GM19240 (cell line): ENCODE measurements around the gene HOXD10.

ENCODE experiments used
- DNase-seq: peaks from one replicate; pipeline ENCODE4 v3.0.0; 2011; ENCODE audit warnings: low spot score; ENCODE audit not compliant: insufficient read length

Gene HOXD10

GRCh38 chr2:176115883-176116813 lies at the start of gene HOXD10:
Gene HOXD10, plus strand, starts transcription at chr2:176116778. Its CDS starts 56 bp downstream, at chr2:176116834.
- DNase-seq, result no peak

DNA sequence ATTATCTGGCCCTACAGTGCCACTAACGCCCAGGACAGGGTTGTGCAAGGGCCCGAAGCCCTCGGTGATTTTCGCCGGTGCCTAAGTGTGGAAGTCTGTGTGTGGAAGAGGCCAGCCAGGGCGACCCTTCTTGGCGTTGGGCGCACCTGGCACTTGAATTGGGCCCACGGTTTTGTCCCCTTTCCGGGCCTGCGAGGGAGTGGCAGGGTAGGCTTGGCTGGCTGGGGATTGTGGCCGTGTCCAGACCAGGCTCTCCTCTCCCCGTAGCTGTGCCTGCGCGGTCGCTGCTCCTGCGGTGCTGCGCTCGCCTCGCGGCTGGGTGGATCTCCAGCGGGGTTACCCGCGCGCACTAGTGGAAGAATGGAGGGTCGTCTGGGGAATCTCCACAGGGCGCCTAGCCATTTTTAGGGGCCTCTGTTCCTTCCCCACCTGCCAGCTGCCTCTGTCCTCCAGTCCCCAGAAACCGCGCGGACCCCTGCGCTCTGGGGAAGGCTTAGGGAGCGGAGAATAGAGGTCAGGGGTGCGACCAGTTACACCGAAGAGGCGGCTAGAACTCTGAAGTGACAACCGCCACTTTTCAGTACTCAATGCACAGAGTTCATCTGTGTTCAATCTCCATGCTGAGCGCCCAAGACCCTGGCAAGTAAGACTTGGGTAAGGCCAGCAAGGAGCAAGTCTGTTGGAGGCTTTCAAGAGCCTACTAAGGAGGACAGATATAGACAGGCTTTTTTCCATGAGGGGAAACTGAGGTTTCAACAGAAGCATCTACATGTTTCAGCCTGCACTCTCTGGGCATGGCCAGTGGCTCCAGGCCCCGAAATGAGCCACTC lies 48.8 kb upstream of the HOXD10 start:
- no peak for DNase-seq

DNA sequence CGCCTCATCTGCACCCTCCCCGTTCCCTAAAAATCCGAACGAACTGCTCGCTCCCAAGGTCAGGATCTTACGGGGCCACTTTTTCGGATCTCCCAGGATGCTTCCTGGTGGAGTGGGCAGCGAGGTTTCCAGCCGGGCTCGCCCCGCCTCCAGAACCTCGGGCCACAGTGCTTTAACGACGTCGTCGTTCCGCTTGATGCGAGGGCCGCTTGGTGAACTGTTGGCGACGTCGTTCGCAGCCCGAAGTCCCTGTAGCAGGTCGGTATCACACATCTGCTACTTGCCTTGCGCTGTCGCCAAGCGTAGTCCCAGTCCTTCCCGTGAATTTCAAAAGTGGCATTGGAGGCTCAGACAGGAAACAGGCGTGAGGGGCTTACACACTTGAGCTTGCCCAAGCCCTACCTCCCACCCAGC lies 48.2 kb upstream of the HOXD10 start:
- DNase-seq, result no peak

DNA sequence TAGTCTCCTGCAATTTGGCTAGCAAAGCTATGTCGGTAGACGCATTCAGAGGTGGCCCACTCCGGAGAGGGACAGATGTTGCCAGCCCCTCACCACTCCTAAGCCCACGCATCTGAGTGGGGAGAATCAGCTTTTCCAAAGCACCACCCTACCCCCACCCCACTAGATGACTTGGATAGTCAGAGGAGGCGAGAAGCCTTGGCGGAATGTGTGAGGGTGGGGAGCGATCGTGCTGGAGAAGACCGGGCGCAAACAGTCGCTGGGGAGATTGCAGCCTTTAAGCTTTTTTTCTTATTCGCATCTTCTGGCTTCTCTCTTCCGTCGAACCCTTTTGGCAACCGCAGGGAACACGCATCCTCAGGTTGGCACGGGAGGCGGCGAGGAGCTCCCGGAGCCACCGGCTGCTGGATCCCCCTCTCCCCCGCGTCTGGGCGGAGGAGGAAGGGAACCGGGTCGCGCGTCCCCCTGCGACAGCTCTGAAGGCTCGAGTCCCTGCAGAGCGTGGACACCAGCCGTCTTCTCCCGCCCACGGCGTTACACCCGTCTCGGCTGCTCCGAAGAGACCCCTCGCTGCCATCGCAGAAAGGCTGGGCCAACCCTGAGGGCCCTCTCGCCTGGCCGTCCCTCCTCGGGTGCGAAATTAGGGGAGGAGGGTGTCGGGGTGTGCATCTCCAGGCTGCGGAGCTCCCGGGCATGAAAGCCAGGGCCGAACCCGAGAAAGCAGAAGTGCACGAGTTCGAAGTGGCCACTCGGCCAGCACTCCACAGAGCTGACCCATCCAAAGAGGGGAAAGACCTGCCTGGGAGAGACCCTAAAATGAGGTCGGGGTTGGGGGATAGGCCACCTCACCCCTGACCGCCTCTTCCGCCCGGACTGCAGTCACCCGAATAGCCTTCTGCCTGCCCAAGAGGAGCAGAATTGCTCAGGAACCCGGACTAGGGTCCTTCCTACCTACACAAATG lies 45.0 kb upstream of the HOXD10 start:
- no peak for DNase-seq

DNA sequence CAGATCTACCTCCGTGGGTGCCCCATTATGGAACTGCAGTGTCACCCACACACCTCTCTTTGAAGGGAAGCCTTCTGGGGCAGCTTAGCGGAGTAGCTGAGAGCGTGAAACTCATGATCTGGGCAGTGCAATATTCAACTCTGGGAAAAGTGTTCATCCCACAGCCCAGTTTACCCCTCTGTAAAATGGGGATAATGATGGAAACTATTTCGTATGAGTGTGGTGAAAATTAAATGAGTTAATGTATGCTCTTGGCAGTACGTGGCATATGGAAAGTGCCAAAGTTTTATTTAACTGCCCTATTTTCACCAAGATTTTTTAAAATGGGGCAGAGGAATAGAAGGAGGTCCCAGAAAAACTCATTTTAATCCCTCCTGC lies 44.3 kb upstream of the HOXD10 start:
- DNase-seq, result no peak

DNA sequence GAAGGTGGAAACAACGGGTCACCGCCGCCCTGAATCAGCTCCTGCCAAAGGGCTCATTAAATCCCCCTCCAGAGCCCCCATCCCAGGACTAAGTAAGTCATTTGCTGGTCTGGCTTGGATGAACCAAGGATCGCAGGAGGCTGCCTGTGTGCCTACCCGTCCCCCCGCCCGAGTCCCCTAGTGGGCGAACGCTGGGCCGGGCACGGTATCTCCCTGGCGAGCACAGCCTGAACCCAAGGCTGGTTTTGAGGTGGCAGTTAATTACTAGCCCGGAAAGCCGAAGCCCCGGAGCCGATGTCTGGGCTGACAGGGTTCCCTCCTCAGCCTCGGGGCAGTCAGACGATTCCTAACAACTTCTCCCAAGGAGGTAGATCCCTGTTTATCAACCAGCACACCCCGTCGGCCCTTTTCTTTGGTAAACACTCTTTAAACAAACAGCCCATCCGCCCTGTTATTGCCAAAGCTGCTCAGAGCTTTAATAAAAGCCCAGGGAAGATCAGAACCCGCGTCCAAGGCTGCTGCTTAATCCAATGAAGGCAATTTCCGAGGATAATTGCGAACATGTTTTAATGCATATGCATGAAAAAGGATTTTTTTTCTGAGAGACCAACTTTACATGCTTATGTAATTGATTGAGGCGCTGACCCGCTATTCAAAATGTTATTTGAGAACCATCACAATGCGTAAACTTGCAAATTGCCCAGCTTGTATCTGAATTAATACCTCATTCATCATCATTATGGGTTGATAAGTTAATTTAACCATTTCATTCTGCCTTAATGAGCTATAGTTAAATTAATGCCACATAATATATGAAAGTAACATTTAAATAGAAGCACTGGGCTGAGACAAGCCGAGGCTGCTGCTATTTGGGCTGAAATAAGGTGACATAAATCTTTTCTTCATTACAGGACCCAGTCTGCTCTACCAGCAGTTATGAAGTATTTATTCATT lies 43.4 kb upstream of the HOXD10 start:
- no peak for DNase-seq

DNA sequence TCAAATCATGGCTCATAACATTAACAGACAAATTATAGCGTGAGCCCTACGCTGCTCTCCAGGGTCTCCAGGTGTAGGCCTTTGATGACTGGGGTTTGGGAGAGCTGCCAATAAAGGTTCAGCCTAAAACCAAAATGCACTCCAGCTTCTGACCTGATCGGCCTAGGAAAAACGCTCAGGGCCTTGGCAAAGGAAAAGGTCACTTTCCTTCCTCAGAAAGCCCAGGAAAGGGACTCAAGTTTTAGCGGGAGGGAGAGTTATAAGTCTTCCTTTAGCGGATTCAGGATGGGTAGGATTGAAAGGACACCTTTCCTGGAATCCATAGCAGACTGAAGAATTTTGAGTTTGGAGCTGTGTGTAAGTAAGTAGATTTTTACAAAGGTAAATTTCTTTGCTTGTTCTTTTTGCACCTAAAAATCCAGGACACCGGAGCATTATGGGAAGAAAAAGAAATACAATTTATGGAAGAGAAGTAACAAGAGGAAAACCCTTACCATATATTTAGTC lies 41.6 kb upstream of the HOXD10 start:
- no peak for DNase-seq

GRCh38 chr2:176075481-176075880 lies 41.1 kb upstream of the HOXD10 start:
- DNase-seq, result no peak

GRCh38 chr2:176076063-176076462 lies 40.5 kb upstream of the HOXD10 start:
- DNase-seq, result no peak

DNA sequence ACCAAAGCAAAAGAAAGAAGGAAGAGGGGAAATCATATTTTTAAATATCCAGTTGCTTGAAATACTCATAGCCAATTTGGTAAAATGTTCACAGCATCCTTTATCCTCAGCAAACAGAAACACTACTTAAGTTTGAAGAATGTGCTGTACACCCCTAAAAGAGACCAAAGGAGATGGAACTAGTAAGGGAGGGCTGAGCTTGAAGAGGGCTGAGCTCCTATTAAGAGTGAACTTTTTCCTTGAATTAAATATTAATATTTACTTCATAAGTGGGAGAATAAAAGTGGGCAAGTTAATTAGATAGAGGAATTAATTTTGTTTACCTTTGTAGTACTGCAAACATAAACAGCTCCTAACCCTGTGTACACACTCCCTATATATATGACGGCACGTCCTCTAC lies 39.8 kb upstream of the HOXD10 start:
- DNase-seq, result no peak

- DNase-seq, result no peak
Observed at GRCh38 chr2:176078541-176079284, 37.9 kb upstream of the HOXD10 start.

GRCh38 chr2:176079285-176079830 lies 37.2 kb upstream of the HOXD10 start:
- DNase-seq, result no peak

DNA sequence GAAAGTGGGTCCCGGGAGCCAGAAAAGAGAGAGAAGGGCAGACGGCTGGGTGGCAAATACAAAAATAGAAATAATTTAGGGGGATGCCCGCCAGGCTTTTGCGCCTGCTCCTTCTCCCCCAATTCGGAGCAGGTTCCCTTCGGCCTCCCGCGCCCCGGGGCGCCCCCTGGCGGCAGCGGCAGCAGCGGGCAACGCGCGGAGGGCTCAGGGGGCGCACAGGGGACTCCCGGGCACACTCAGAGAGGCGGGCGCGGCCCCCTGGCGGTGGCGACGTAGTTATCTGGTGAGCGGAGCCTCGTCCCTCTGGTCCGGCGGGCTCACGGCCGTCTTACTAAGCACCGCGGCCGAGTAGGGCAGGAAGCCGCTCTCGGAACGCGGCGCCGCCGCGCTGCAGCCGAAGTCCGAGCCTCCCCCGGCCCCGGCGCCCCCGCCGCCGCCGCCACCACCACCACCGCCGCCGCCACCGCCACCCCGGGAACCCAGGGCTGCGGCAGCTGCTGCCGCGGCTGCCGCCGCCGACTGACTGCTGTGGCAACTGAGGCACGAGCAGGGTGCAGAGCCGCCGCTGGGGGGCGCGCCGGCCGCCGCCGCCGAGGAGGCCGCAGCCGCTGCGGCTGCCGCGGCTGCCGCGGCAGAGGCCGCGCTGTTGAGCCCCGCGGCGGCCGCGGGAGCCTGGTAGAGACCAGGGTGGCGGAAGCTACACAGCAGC lies 36.6 kb upstream of the HOXD10 start:
- no peak for DNase-seq

DNA sequence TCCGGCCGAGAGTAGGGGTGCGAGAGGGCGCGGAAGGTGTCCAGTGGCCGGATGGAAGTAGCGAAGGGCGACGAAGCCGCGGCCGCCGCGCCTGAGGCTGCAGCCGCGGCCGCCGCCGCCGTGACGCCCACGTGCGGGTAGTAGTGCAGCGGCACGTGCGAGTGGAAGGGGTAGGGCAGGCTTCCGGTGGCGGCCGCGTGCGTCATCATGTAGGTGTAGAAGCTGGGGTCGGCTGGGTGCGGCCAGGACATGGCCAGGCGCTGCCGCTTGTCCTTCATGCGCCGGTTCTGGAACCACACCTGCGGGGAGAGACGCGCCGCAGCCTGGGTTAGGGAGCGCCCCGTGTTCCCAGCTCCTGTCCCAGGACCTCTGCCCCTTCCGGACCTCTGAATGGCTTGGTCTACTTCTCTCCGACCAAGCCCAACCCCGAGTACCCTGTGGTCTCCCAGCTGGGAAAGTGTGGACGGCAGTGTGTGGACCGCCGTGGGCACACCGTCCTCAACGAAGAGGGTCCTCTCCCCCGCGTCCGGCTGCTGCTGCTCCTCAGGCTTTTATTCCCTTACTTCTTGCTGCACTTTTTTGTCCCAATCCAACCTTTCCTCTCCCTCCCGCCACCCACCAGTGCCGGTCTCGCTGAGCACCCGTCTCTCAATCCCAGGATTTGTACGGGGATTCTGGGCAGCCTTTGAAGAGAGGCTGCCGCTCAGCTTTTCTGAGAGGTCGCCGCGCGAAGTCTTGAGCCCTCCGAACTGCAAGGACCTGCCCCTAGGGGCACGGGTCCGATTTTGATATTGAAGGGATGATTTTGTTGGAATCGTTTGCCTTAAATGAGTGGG lies 35.8 kb upstream of the HOXD10 start:
- DNase-seq, result no peak

DNA sequence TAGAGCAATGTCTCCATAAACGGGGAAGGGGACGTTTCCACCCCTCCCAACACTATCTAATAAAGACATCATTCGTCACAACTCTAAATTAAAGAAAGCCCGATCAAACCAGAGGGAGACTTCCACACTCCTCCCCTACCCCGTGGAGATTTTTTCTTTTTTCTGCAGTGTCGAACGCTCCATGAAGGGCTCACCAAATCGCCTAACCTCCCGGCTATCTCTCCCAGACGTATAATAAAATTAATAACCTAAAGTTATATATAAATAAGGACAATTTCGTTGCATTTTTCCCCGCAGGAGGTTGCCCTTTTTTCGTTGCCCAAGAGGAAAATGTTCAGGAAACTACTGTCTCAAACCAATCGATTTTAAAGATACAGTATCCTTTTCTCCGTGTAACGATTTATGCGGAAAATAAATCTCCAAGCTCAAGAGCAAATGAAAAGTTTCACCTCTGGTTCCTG lies 35.2 kb upstream of the HOXD10 start:
- DNase-seq, result no peak

GRCh38 chr2:176081837-176082524 lies 34.6 kb upstream of the HOXD10 start:
- DNase-seq, result no peak

DNA sequence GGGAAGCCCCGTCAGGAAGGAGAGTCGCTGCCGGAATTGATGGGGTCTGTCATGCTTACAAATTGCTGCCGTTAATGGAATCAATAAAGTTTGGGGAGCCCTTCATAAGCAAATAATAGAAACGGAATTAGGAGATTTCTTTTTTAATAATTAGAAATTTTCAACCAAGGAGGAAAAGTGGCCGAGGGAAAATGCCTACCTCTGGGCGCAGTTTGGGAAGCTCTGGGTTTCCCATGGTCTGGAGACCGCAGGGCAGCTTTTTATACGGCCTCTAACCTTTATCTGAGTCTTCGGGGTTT lies 34.1 kb upstream of the HOXD10 start:
- no peak for DNase-seq
